GM18867 (cell line): ENCODE measurements around the gene ARHGAP24.

Experiments used
- ATAC-seq: cut with Tn5 transposase; IDR thresholded peaks from one replicate; pipeline ENCODE4 v1.9.1; 2021; ENCODE audit warnings: mild to moderate bottlenecking, moderate library complexity; ENCODE audit not compliant: unreplicated experiment

The ARHGAP24 gene

DNA sequence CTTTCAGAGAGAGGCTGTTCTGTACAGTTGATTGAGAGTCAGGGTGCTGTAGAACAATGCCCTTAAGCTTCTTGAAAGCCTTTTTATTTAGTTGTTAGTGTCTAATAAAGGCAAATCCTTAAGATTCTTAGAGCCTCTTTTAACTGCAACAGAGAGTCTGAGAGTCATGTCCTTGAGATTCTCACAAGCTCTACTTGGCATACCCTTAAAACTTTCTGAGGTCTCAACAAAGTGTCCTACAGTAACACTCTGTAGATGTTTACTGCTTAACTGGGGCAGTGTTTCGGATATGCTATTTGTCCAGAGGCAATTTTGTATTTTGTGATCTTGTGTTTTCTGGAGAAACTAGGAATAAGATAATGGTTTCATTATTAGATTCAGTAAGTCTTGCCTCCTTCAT is 209.7 kb downstream of the ARHGAP24 start:
- no peak for ATAC-seq

DNA sequence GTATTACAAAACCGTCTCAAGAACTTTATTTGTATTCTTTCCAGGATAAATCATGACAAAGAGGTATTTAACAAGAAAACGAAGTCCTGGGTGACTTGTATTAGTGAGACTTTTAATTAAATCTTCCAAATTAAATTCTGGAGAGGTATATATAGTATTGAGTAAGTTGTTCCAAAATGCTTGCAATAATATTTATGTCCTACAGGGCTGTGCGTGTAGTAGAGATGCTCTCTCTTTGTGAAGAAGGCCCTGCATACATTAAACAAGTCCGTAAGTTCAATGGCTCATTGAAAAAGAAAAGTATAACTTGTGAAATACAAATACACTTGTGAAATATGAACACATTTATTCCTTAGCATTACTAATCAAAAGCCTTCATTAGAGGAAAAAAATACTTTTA is 211.4 kb downstream of the ARHGAP24 start:
- no peak for ATAC-seq

DNA sequence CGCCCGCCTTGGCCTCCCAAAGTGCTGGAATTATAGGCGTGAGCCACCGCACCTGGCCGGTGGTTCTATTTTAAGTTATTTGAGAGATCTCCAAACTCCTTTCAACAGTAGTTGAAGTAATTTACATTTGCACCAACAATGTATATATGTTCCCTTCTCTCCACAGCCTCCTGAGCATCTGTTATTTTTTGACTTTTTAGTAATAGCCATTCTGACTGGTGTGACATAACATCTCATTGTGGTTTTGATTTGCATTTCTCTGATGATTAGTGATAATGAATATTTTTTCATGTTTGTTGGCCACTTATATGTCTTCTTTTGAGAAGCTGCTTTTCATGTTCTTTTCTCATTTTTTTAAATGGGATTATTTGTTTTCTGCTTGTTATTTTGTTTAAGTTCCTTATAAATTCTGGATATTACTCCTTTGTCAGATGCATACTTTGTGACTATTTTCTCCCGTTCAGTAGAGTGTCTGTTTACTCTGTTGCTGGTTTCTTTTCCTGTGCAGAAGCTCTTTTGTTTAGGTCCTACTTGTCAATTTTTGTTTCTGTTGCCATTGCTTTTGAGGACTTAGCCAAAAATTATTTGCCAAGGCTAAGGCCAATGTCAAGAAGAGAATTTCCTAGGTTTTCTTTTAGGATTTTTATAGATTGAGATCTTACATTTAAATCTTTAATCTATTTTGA is 213.2 kb downstream of the ARHGAP24 start:
- no peak for ATAC-seq

DNA sequence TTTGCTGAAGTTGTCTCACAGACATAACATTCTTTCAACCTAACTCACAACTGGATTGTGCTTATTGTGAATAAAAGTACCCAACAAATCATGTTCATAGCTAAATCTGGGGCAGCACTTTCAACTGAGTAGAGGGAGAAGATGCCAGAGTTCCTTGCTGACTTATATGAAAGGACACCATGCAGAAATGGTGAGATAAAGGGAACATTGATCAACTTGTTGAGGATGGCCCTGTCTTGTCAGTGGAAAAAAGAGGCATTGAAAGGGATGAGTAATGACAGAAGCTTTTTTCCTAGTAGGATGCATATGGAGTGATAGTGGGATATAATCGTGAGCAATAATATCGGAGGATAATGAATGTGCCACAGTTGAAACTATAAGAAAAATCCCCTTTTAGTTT is 221.7 kb downstream of the ARHGAP24 start:
- no peak for ATAC-seq

DNA sequence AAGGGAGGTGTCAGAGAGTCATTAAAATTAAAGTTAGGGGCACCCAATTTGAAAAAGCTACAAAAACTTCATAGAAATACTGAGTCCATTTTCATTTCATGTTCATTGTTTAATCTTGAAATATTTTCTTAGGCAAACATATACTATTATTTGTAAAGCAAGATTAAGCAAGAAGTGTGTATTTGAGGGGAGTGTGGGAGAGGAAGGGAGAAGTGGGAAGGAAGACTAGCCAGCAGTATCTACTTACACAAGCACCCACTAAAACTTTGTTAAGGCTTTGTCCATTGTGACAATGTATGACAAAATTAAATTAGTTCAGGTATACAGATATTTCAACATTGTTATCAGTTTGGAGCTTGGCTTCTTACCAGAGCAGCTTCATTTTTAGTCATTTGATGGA is 222.9 kb downstream of the ARHGAP24 start:
- ATAC-seq: no peak

DNA sequence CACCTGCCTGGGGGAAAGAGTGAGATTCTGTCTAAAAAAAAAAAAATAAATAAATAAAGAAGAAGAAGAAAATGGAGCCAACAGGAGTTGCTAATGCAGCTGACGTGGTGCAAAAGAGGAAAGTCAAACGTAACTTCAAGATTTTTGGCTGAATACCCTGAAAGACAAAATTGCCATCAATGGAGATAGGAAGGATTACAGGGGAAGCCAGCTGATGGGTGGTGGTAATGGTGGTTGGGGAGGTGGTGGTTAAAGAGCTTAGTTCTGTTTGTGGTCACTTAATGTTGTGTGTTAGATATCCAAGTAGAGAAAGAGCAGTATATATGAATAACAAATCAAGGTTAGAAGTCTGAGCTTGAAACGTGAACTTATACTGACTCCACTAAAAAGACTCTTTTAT is 225.4 kb downstream of the ARHGAP24 start:
- no peak for ATAC-seq

DNA sequence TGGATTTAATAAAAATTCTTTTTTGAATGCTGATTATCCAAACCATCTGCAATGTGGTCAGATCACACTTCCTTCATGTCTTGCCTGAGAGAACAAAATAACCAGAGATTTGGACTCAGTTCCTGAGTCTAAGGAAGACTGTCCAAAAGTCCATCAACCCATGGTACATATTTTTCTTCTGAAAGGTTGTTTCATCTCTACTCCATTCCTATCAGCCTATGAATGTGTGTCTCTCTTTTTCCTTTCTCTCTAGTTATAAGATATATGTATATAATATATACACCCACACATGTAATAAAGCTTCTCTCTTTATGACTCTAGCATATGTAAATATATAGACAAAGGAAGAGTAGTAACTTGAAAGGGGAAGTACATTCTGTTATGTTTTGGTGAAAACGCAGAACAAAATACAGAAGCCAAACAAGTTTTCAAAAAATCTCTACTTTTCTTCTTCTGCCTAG is 226.9 kb downstream of the ARHGAP24 start:
- peak; percentile 98 for ATAC-seq

DNA sequence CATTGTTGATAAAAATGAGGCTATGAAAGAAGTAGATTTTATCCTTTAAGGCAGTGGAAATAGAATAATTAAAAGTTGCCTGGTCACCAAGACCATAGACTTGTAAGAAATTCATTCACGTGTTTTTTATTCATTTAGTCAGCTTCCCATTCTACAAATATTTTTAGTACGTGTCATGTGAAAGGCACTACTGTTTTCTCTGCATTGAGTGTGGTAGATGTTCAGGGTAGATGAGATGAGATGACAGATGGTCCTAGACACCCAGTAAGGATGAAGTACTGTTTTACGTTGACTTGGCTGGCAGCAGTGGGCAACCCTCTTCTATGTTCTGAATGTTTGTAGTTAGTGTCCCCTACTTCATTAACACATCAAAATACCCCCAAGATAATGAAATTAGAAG is 228.1 kb downstream of the ARHGAP24 start:
- no peak for ATAC-seq

DNA sequence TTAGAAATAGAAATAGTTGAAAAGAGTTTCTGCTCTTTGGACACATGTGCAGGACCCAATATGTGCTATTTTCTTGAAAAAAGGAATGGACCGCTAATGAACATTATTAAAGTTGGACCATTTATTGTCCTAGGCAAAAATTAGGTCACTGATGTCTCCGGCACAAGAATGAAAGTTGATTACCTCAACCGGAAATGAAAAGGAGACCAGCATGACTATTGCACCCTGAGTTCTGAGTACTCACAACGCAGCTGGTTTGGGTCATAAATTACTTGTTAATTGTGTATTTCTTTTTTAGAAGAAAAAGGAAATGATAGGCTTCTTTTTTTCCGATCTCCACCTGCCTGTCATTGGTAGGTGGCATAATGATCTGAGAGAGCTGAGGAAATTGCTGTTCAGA is 232.7 kb downstream of the ARHGAP24 start:
- ATAC-seq: peak; percentile 89

DNA sequence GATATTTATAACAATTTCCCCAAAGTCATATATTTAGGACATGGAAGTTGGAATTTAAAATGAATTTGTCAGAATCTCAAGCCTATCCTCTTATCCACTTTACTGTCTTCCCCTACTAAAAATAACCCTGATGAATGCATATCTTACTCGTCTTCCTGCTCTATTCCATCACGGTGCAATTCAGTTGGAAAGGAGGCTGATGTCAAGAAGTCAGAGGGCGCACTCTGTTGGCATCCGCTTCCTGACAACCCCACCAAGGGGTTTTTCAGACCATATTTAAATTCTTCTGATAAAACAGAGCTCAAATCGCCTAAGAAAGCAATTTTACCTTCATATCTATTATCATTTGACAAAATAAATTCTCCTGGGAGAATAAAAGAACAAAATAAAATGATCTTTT is 233.5 kb downstream of the ARHGAP24 start:
- ATAC-seq: no peak

DNA sequence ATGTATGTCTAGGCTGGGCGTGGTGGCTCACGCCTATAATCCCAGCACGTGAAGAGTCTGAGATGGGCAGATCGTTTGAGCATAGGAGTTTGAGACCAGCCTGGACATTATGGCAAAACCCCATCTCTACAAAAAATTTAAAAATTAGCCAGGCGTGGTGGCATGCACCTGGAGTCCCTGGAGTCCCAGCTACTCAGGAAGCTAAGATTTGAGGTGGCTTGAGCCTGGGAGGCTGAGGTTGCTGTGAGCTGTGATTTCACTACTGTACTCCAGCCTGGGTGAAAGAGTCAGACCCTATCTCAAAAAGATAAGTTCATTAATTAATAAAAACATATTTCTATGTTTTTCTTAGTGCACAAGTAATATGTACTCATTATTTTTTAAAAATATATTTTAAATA is 238.1 kb downstream of the ARHGAP24 start:
- ATAC-seq: no peak

DNA sequence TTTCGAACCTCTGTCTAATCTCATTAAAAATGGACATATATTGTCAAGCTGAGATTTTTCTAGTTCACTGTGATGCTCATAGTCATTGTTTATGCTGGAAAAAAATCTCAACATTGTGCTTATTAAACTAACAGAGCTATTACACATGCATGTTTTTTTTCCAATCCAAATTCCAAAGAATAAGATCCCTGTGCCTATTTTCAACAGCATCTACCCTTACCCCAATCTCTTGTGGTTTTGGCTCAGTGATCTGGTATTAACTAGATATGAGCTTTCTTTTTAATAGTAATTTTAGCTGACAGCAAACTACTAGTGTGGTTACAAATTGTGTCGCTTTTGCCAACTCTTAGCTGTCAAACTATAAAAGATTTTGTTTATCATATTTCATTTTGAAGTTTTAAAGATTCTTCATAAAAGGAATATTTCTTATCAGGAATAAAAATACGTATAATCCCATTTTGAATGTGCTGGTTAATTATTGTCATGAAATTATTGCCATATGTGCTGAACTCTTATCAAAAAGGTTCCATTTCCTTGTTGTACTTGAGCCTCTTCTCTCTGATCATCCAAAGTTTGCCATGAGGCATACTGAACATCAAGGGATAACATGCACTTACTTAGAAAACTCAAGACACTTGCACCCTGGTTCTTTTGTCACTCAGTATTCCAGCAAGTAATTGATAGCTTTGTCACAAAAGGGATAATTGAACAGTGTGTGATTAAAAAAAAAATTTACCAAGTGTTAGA is 241.2 kb downstream of the ARHGAP24 start:
- ATAC-seq: no peak

DNA sequence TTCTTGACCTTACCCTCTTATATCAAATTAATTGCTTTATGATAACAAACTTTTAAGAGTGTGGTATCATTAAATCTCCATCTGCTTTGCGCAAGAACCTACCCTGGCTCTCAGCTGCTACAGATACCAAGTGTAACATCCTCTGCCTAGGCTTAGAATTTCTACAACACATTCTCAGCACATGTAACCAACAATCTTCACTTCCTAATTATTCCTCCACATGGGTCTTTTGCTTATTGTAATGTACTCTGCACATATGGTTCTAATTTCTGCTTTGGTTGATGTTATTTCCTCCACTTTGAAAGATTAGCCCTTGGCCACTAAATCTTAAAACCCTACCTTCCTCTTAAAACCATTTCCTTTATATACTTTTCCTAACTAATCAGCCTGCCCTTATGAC is 242.4 kb downstream of the ARHGAP24 start:
- ATAC-seq: no peak

DNA sequence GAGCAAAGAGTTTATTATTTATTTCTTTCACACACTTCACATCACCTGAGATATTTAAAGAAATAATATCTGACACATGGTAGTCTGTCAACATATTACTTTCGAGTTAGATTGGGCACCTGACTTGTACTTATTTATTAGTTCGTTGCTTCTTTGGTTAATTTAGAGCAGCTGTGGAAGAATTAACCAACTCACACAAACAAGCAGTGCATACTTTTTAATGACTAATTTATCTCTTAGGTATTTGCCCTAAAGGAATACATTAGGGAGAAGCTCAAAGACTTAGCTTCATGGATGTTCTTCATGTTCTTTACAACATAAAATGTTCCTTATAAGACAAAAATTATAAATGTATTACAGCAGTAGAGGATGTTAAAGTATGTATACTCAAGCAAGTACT is 242.9 kb downstream of the ARHGAP24 start:
- ATAC-seq: no peak

DNA sequence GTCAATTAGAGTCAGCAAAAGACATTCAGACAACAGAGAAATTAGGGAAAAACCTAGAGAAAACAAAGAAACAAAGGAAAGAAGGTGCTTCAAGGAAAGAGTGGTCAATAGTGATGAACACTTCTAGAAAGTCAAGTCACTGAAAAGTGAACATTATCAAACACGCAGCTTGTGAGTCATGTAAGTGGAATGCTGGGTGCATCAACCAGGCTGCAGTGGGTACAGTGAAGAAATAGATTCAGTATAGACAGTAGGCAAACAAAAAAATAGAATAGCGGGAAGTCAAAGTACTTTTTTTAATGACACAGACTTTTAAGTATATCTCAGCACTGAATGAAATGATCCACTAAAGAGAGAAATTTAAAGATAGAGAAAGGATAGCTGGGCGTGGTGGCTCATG is 245.8 kb downstream of the ARHGAP24 start:
- no peak for ATAC-seq

DNA sequence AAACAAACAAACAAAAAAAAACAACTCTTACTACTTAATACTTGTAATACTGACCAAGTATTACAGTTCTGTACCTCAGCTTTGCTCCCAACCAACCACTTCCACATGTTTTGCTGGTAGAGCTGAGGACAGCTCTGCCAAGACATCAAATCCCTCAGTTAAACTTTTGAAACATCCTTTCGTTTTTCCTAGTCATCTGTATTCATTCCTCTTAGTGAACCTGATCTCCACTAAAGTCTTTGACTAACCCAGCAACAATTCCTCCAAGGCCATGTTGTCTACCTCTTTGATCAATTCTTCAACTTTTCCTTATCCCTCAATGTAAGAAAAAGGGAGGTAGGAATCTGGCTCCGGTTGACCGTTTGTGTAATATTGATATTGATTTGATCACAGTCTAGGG is 247.5 kb downstream of the ARHGAP24 start:
- no peak for ATAC-seq

DNA sequence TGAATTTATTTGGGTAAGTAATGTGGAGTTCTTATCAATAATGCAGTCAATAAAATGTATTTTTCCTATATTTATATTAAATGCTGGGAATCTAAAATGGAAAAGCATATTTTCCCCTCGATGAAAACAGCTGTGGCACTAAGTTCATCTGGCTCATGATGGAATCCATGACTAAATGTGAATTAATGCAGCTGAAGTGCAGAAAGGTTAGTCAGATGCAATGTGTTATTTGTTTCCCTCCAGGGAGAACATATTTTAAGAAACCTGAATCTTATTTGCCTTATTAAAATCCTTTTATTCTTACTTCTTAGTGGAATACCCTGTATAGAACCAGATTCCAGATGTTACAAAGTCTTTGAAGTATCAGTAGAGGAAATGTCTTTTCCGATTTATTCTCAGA is 247.9 kb downstream of the ARHGAP24 start:
- no peak for ATAC-seq

DNA sequence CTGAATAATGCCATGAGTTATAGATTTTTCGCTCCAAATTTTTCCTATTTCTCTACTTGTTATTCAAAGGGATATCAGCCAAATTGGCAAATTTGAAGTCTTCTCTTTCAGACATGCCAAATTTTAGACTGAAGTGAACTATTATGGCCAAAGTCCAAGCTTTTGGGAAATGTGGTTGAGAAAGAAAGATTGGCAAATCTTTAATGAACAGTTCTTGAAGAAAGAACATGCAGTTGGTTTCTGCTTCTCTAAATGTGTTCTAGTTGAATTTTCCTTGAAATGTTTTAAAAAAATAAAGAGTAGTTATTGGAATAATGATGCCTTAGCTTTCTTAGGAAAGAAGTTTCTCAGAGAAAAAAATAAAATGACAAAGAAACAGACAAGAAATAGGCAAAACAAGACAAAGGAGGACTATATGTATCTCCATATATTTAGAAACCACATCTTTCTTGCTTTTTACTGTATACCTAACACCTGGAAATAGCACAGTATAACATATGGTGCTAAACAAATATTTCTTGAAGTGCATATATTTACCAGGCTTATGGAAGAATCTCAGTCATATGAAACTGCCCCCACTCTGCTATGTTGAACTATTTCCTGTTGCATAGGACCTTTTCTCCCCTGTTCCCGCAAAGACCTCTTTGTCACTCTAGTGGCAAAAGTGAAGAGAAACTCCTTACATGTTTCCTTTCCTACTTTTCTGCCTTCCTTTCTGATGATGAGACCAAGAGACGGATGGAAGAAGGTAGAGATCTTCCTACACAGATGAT is 250.0 kb downstream of the ARHGAP24 start:
- peak; percentile 33 for ATAC-seq

DNA sequence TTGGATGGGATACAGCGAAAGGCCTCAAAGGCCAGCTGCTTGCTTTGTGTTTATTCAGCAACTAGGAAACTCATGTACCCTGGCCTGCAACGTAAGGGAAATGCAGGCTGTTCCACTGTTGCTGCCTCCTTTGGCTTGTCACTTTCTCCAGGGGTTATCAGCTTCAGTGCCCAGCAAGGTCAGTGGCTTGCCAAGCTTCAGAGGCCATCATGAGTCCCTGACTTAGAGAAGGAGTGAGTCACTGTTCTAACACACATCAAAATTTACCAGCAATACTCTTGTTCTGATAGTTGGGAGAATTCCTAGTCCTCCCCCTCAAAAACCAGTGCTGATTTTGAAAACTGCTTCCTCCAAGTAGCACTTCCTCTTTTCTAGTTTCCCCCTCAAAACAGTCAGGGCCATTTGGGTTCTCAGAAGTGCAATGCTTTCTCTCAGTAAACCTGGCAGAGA is 250.8 kb downstream of the ARHGAP24 start:
- peak; percentile 88 for ATAC-seq

DNA sequence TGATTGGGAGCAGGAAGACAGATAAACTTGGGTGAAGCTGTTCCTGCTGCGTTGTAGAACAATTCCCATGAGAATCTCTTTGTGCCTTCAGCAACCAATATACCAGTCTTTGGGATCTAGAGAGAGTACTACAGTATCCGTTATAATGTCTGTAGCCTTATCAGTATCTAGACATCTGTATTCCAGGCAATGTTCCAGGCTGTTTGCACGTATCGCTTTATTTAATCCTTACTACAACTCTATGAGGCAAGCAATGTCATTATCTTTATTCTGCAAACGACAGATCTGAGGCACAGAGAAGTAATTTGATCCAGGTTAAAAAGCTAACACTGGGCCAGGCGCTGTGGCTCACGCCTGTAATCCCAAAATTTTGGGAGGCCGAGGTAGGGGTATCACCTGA is 251.6 kb downstream of the ARHGAP24 start:
- ATAC-seq: no peak

DNA sequence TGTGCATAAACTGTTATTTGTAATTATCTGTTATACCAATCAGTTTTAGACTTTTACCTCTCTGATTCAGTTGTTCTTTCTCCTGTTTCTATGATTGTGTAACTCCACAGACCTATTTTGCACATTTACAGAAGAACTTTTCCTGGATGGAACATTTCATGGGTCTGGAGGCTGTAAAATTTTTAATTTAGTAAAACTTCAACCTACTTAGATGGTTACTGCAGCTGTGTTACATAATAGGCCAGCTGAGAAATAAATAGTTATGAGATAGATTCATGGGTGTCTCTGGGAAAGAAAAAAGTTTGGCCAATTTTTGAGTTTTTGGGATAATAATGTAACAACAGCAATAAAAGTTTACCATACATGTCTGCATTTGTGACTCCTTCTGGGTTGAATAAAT is 253.5 kb downstream of the ARHGAP24 start:
- no peak for ATAC-seq

DNA sequence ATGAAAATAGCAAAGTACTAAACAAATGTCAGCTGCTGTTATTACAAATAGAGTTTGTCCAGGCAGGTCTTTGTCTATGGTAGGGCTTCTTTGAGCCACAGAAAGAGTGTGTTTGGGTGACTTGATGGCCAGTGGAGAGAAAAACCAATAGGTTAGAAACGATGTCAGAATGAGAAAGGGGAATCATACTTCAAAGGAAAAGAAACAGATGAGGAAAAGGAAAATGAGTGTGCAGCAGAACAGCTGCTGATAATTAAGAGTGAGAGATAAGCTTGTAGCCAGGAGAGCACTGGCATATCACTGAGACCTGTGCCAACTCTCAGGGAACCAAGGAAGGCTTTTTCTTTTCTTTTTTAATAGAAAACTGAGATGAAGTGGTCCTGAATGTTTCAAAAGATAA is 257.2 kb downstream of the ARHGAP24 start:
- ATAC-seq: peak; percentile 42
